ENCODE measurements around the gene PSMD9.

DNA sequence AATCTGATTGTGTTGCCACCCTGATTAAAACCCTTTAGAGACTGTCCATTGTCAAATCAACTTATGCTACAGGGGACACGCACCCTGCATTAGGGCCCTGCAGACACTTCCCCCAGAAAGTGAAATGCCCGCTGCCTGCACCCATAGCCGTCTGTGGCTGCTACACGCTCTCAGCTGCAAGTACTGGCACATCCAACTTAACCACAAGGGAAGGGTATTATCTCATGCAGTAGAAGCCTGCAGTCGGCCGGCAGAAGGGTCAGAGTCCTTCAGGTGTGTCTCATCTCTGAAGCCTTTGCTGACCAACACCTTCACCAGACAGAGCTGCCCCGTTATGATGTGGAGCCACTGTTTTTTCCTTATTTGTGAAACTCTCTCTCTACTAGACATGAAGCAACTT lies 50.6 kb downstream of the PSMD9 start:
- TF ChIP-seq, protein P1, sequence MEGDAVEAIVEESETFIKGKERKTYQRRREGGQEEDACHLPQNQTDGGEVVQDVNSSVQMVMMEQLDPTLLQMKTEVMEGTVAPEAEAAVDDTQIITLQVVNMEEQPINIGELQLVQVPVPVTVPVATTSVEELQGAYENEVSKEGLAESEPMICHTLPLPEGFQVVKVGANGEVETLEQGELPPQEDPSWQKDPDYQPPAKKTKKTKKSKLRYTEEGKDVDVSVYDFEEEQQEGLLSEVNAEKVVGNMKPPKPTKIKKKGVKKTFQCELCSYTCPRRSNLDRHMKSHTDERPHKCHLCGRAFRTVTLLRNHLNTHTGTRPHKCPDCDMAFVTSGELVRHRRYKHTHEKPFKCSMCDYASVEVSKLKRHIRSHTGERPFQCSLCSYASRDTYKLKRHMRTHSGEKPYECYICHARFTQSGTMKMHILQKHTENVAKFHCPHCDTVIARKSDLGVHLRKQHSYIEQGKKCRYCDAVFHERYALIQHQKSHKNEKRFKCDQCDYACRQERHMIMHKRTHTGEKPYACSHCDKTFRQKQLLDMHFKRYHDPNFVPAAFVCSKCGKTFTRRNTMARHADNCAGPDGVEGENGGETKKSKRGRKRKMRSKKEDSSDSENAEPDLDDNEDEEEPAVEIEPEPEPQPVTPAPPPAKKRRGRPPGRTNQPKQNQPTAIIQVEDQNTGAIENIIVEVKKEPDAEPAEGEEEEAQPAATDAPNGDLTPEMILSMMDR (IDR thresholded peaks at IDR 0.05; ENCODE audit: insufficient read depth, low read length, poor library complexity, severe bottlenecking), result no peak
- TF ChIP-seq EZH2phosphoT487 (conservative IDR thresholded peaks at IDR 0.05; ENCODE audit: low read length), result no peak

Measured in SU-DHL-6 (cell line).